ENCODE data around the gene TMPRSS4.

GRCh38 chr11:118169300-118170140 lies 92.6 kb downstream of the TMPRSS4 start:
- no peak for TF ChIP-seq CTCF (conservative IDR thresholded peaks at IDR 0.05; ENCODE audit: low read length)
- TF ChIP-seq EZH2phosphoT487 (IDR thresholded peaks at IDR 0.05; ENCODE audit: borderline replicate concordance) = no peak
